ENCODE measurements around the gene DNMT3A.

DNMT3A gene

DNA sequence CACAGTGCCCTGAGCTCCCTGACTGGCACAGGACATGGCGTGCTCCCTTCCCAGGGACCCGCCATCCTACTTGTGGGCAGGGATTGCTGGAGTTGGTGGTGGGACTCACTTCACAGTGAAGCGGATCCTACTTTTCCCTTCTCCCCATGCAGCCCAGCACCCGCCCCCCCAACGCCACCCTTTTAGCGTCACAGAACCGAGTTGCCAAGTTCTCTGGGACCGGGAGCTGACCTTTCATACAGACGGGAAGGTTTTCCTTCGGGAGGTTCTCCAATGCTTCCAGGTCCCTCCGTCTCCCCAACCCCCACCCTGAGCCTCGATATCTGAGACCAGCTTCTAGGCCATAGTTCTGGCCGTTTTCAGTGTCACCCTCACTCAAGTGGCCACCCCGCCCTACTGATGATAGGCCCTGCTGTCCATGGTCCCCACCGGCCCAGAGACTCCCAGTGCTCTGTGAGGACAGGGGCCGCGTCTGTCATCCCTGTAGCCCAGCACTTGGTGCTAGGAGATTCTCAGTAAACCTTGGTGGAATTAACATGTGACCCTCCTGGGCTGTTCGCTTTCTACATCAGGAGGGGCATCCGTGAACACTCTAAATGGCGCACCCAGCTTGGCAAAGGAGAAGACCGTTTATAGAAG lies 1.6 kb upstream of the DNMT3A start:
- no peak for DNase-seq (ENCODE audit: low read depth)

DNA sequence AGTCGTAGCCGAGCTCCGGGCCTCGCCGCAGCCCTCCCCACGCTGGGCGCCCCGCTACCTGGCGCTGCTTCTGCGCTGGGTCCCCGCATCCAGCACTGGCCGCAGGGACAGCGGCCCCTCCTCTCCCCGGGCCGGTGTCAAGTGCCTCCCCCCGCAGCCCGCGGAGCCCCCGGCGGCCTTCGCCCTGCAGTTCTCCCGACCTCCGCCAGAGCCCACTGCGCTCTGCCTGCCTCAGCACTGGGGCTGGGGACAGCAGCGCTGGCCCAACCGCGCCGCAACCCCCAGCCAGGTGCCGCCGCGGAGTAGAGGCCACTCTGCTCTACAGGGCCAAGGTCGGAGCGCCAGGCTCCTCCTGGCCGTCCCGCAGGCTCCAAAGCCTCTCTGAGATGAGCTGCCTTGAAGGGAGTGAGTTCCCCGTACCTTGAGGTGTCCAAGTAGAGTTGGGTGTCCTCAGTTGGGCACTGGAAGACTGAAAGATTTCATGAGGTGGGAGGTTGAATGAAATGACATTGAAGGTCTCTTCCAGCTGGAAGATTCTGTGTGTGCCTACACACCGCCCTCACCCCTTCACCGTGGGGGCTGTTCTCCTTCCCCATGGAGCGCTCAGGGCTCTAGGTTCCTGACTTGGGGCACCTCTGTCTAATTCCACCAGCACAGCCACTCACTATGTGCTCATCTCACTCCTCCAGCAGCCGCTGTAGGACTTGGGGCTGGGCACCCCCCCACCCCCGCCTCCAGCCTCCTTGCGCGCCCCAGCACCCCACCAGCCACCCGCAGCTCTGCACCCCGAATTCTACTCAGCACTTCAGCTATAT lies 854 bp upstream of the DNMT3A start:
- peak; percentile 65 for DNase-seq (ENCODE audit: low read depth)

DNA sequence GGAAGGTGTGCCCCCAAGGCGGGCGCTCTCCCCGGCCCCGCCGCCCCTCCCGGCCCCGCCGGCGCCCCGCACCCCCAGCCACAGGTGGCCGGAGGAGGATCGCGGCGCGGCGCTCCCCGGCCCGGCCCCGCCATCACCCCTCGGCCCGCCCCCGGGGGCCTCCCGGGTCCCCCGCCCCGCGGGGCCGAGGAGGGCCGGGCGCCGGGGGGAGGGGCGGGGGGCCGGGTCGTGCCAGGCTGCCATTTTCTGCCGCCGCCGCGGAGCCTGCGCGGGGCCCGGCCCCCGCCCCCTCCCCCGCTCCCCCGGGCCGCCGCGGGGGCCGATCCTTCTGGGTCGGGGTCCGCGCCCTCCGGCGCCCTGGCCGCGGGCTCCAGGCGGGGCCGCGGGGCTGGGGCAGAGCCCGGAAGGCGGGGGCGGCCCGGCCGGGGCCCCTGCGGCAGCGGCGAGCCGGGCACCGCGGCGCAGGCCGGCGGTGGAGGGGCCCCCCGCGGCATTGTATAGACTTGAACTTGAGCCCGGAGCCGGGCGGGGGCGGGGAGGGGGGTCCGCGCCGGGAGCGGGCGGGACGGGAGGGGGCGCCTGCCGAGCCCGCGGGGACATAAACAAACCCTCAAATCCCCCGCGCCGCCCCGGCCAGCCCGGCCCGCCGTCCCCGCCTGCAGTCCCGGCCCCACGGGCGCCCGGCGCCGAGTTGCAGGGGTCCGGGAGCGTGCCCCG lies 556 bp downstream of the DNMT3A start:
- peak; percentile 11 for DNase-seq (ENCODE audit: low read depth)

DNA sequence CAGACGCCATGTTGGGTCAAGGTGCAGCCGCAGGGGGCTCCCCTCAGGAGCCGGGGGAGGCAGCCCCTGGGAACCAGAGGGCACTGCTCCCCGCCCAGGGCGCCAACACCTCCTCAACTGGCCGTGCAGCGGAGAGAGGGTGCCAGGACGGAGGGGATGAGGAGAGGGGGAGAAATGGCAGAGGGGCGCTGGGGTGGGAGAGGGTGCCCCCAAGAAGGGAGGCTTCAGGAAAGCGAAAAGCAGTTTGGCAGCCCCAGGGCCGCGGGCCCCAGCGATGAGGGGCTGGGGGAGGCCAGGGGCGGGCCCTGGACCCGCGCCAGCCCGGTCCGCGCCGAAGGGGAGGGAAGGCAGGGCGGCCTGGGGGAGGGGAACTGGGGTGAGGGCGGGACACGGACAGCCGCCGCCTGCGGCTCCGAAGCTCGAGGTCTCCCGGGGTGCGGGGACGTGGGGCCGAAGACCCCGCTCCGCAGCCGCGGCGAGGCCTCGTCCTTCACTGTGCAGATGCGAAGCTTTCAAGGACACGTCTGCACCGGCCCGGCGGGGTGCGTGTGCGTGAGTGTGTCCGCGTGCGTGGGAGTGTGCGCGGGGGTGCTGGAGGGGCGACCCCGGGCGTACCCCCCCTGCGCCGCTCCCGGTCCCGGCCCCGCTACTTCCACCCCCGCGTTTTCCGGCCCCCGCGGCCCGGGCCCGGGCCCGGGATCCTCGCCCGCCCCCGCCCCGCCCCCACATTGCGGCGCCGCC lies 1.4 kb downstream of the DNMT3A start:
- DNase-seq (ENCODE audit: low read depth), result peak; percentile 14

DNA sequence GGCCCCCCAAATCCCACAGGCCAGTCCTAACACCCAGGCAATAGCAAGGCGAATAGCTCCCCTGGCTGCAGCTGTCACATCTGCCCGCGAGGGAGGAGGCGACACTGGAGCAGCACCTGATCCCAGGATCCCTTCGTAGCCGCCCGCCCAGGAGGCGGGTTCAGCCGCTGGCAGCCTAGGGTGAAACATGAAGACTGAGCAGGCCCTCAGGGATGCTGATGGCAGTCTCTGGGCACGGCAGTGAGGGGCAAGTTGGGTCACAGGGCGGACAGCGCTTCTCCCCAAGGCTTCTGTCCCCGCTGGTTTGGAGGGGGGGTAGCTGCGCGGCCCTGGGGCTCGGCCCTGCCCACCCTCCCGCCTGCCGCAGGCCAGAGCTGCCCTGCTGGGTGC lies 1.9 kb downstream of the DNMT3A start:
- DNase-seq (ENCODE audit: low read depth), result no peak

DNA sequence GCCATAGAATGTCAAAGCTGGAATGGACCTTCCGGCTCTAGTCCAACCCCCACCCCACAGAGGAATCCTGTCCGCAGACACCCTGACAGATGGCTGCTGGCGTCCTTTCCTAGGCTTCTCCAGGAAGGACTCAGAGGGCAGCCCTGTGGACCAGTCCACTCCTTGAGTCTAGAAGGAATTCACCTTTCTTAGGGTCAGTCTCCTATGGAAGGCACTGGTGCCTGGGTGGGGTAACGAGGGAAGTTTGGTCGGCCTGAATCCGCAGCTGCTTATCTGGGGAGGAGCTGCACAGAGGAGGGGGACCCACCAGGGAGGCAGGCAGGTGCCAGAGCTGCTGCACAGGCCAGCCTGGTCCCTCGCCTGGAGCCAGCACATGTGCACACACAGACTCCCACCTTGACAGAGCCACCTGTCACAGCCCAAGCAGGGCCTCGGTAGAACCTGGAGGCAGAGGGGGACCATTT lies 2.5 kb downstream of the DNMT3A start:
- DNase-seq (ENCODE audit: low read depth), result no peak

DNA sequence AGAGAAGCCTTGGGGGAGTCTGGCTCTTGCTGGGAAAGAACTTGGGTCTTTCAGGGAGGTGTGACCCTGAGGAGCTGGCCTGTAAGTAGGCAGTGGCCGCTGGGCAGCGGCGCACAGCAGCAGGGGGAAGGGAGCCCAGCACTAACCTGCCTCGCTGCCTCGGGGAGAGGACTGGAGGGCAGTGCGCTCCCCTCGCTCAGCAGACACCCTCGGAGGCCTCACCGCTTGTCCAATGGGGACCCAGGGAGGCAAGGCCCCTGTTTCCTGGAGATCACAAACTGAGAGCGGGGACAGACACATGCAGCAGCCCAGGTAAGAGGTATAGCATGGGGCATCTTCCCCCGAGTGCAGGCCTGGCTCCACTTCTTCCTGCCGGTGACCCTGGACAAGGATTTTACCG lies 3.3 kb downstream of the DNMT3A start:
- no peak for DNase-seq (ENCODE audit: low read depth)

DNA sequence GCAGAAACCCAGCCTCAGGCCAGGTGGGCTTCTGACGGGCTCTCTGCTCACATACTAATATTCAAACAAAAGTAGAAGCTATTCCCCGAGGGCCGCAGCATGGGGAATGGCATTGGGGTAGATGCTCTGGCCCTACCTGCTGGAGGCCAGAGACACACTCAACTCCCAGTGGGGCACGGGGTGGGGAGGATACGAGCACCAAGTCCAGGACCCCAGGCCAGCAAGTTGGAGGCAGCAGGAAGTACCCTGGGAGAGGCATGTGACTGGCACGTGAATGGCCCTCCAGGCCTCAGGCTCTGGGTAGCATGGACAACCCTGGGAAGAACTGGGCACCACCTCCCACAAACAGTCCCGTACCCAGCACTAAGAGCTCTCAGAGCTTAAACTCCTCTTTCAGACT lies 3.8 kb downstream of the DNMT3A start:
- no peak for DNase-seq (ENCODE audit: low read depth)

DNA sequence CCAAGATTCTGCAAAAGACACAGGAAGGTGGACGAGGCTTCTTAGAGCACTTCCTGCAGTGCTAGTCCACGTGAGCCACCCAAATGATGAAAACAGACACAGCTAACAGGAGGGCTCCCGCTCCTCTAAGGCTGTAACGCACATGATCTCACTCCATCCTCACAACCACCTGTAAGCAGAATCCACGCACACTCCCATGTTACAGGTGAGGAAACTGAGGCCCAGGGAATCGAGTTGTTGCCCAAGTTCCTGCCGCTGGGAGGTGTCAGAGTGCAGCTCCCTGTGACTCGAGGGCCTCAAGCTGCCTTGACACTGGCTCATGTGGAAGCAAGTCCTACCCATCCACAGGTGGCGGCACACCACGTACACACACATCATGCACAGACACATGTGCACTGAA lies 4.4 kb downstream of the DNMT3A start:
- no peak for DNase-seq (ENCODE audit: low read depth)

DNA sequence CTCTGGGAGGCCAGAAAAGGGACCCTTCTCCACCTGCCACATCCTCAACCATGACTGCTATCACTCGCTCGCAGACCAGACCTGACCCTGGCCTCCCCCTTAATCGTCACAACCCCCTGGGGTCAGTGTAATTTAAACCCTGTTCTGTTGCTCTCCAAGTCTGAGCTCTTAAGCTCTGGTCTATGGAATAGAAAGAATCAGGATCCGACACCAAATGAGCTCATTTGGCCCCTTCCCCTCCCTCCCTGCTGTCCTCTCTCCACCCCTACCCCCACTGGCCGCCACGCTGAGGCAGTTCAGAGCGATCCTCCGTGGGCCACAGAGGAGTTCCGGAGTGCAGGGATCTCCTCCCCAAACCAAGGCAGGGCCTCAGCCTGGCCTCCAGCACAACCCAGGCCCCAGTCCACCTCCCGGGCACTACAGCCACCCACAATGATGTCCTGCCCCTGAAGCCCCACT lies 5.3 kb downstream of the DNMT3A start:
- no peak for DNase-seq (ENCODE audit: low read depth)

DNA sequence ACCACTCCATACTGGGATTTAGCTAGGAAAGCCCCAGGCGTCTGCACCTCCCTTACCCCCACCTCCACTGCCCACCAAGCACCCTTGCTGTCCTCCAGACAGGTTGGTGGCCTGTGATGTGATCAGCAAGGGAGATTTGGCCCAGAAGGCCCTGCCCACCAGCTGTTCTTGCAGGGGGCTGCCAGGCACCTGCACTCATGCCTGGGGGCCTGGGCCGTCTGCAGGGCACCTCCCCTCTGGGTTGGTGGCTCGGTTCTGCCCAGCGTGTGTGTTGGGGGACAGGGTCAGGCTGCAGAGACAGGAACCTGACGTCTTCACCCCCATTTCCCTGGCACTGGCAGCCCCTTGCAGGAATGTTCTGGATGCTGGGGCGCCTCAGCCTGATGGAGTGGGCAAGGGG lies 5.8 kb downstream of the DNMT3A start:
- DNase-seq (ENCODE audit: low read depth), result no peak

DNA sequence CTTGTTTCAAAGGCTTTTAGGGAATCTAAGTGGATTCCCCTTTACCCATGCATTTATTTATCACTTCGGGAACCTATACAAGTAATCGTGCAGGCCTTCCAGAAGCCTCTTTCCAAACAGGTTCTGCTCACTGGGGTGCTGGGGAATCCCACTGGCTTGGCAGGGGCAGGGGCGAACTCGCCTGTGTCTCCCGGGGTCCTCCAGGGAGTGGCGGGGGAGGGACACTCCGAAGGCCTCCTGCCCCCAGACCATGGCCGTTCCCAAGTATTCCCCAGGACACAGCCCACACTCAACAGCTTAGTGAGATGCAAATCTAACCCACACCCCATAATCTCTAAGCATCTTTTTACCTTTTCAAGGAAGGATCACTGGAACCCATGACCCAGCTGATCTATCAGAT lies 6.5 kb downstream of the DNMT3A start:
- DNase-seq (ENCODE audit: low read depth), result no peak

DNA sequence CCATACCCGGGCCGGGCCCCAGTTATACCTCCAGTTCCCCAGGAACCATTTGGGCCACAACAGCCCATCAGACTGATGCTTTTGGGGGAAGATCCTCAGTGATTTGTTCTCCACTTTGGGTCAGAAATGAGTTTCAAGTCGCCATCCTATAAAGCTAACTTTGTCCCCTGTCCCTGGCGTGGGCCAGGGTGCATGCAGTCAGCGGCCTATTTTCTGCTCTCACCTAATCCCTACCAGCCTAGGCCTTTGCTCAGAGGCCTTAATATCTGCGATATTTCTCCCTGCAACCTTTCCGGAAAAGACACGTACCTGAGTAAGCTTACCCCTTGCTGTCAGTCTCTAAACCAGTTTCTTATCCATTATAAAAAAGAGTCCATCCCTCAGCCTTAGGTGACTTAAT lies 7.2 kb downstream of the DNMT3A start:
- DNase-seq (ENCODE audit: low read depth), result no peak

DNA sequence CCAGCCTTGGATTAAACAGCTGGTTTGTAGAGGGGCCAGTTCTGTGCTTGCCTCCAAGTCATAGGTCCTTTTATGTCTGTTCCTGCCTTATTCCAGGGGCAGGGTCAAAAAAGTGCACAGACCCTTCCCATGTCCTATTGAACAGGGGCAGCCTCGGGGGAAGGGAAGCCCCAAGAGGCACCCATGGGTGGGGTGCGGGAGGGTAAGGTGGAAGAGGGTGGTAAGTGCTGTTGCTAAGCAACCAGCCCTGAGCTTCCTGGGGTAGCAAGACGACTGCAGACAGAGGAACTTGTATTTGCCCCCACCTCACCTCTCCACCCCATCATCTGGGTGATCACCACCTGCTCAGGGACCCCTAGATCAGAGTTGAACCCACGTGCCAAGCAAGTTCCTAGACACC lies 7.7 kb downstream of the DNMT3A start:
- DNase-seq (ENCODE audit: low read depth), result no peak

DNA sequence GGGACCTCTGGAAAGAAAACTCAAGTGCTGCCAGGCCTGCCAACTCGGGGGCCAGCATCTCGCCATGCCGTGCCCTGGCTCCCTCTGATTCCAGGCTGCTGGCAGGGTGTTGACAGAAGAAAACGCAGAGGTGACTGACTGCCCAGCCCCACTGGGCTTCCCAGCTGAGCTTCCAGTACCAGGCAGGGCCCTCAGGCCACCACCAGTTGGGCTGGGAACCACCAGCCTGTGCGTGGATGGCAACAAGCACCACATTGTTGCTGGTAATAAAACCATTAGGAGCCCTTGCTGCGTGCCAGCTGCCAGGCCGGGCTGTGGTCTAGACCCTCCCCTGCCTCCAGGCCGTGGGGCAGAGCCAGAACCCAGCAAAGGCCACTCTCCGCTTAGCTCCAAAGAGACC lies 9.2 kb downstream of the DNMT3A start:
- DNase-seq (ENCODE audit: low read depth), result no peak

DNA sequence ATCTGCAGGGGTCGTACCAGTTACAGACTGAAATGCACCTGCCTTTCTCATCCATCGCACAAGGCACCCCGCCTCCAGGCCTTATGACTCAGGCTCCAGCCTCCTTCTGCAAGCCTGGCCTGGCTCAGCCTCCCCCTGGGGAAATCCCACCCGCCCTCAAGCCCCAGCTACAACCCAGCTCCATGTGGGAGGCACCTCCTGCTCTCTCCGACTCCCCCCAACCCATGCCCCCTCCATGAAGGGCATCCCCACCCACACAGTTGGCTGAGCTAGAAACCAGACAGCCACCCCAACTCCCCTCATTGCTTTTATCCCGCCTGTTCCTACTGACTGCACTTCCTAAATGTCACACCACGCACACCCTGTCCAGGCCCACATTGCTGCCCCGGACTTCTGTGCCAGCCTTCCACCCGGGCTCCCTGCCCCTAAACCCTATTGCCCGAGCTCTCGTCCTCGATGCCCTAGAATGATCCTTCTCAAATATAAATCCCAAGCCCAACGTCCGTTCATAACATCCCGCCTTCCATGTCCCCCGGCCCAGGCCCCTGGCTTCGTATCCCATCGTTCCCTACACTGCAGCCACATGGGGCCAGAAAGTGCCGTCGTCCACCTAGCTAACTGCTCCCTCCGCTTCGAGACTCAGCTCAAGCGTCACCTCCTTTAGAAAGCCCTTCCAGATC lies 9.9 kb downstream of the DNMT3A start:
- no peak for DNase-seq (ENCODE audit: low read depth)

DNA sequence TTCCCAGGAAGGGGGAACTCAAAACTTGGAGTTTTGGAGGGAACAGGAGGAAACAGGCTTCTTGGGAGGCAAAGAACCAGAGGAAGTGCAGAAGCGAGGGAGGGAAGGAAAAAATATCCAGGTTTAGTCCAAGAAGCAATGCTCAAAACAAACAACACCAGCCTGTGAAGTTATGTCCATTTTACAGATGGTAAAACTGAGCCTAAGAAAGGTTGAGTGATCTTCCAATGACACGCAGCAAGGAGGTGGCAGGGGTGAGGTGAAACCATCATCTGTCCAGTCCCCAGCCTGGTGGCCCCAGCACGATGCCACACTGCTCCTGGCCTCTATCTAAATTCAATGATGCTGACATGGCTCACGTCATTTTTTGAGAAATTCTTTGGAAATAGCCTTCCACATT lies 10.8 kb downstream of the DNMT3A start:
- DNase-seq (ENCODE audit: low read depth), result no peak

DNA sequence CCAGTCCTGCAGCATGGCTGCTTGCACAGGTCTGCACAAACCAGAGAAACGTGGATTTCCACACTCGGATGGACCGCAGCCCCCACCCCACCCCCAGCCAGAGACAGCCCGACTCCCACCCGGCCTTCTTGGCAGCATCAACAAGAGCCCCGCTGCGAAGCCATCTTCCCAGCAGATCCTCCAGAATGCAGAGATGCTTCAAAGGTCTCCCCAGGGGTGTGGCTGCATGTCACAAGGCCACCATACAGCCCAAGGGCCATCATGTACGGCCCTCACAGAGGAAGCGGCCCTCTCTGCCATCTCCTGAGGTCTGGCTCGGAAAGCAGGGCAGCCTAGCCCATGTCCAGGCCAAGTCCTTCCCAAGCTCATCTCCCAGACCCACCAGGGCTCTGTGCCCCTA lies 11.5 kb downstream of the DNMT3A start:
- DNase-seq (ENCODE audit: low read depth), result no peak

DNA sequence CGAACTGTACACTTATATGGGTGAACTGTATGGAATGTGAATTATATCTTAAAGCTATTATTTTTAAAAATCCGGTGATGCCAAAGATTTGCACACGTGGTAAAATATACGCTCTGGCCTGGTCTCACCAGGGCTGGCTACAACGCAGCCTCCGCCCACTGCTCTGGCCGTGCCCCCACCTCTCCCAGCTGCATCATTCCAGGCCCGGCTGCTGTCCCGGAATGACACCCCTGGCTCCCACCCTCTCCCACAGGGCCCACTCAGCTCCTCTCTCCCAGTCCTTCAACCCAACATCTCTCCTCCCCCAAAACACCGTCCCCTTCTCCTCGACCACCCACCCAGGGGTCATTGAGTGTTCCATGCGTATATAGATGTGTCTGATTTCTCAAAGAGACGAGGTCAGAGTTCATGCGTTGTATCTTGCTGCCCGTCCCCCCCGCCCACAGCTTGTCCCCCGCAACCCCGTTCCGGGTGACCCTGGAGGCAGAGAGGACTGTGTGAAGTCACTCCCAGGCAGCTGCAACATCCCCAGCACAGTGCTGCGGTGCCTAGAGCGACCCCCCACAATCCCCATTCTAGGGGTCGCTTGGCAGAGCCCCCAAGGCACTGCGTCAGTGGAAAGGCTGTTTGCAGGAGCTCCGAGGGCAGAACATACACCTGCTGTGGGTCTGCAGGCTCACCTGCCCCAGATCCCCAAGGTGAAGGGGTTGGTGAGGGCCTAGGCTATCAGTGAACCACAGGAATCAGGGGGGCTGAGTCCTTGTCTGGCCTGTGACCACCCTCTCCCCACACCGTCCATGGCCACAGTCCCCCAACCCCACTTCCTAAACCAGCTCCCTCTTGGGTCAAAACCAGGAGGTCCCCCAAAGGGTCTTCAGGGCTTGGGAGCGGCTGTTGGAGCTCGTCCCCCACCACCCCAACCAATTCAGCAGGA lies 13.3 kb downstream of the DNMT3A start:
- no peak for DNase-seq (ENCODE audit: low read depth)

DNA sequence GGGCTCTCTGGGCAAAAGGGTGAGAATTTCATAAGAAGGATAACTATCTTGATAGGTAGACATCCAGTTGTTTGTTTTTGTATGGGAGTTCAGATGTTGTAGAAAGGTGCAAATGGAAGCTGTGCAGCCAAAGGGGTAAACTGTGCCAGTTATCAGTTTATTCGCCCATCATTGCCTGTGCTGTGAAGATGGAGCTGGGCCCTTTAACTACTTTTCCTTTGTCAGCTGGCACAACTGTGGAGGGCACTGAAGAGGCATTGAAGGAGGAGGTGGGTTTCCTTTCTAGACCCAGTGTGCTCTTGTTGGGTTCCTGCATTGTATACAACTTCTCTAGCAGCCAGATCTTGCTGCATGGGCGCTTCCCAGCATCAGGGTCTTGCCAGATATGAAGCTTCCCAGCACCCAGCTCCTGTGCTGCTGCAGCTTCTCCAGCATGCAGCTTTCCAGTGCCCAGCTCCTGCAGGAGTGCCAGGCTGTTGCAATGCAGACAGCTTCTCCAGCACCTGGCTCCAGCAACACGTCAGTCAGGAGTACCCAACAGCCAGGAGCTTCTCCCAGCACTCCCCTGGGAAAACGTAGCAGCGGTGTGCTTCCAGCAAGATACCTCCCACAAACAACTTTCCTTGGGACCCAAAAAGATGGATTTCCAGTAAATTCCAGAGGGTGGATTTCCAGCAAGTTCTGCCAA lies 15.3 kb downstream of the DNMT3A start:
- DNase-seq (ENCODE audit: low read depth), result no peak
